Mucosa of stomach (tissue), 1 donor: ENCODE data around the gene XK.

Experiments
- H3K27me3 ChIP-seq: one replicate; pipeline ENCODE4 v1.7.0; 2013; ENCODE audit warnings: mild to moderate bottlenecking, low read length; ENCODE audit not compliant: control insufficient read depth, insufficient read depth
- H3K36me3 ChIP-seq: one replicate; pipeline ENCODE4 v1.7.0; 2013; ENCODE audit warnings: low read length; ENCODE audit not compliant: control insufficient read depth, insufficient read depth
- H3K4me1 ChIP-seq: one replicate; pipeline ENCODE4 v1.7.0; 2013; ENCODE audit warnings: mild to moderate bottlenecking, low read length; ENCODE audit not compliant: control insufficient read depth, insufficient read depth
- H3K4me3 ChIP-seq: one replicate; pipeline ENCODE4 v1.7.0; 2013; ENCODE audit warnings: low read length
- H3K9ac ChIP-seq: one replicate; pipeline ENCODE4 v1.7.0; 2013; ENCODE audit warnings: mild to moderate bottlenecking, low read length, moderate library complexity
- H3K9me3 ChIP-seq: one replicate; pipeline ENCODE4 v1.7.0; 2013; ENCODE audit warnings: mild to moderate bottlenecking, low read length, moderate library complexity; ENCODE audit not compliant: control insufficient read depth
- donor health status: Pancreatic carcinoma.

The XK gene

GRCh38 chrX:37658343-37659030, 27.1 kb upstream of the XK start:
- no peaks in the 10 kb centered on the region for H3K27me3 ChIP-seq
- no peaks in the 10 kb centered on the region for H3K36me3 ChIP-seq
- H3K9ac ChIP-seq, result no peak overlapping the region
- H3K4me1 ChIP-seq, result peaks cover 4% of the 10 kb centered on the region
- H3K4me3 ChIP-seq, result no peak overlapping the region
- no peaks in the 10 kb centered on the region for H3K9me3 ChIP-seq

- no peaks in the 10 kb centered on the region for H3K27me3 ChIP-seq
- no peaks in the 10 kb centered on the region for H3K9me3 ChIP-seq
- H3K9ac ChIP-seq, result no peak overlapping the region
- no peak overlapping the region for H3K4me3 ChIP-seq
- peaks cover 4% of the 10 kb centered on the region for H3K4me1 ChIP-seq
- H3K36me3 ChIP-seq, result no peaks in the 10 kb centered on the region
These were observed 26.5 kb upstream of the XK start for GRCh38 chrX:37659047-37659446.

- Histone ChIP-seq H3K27me3 (no peaks in the 10 kb centered on the region), H3K9ac (no peak overlapping the region), H3K36me3 (no peaks in the 10 kb centered on the region), H3K9me3 (no peaks in the 10 kb centered on the region), H3K4me3 (no peak overlapping the region), H3K4me1 (no peaks in the 10 kb centered on the region)
These were observed 23.4 kb upstream of the XK start for GRCh38 chrX:37662181-37662580.

- no peaks in the 10 kb centered on the region for H3K9me3 ChIP-seq
These were observed 19.1 kb upstream of the XK start for GRCh38 chrX:37666516-37666915.

GRCh38 chrX:37667141-37667540, 18.4 kb upstream of the XK start:
- Histone ChIP-seq H3K36me3 (no peaks in the 10 kb centered on the region), H3K9me3 (no peaks in the 10 kb centered on the region), H3K4me1 (no peaks in the 10 kb centered on the region), H3K4me3 (no peak overlapping the region), H3K27me3 (no peaks in the 10 kb centered on the region), H3K9ac (no peak overlapping the region)

More at GRCh38 chrX:37666516-37666915, 19.1 kb upstream of the XK start:
- no peaks in the 10 kb centered on the region for H3K36me3 ChIP-seq
- H3K27me3 ChIP-seq, result no peaks in the 10 kb centered on the region
- no peak overlapping the region for H3K4me3 ChIP-seq
- no peak overlapping the region for H3K9ac ChIP-seq
- no peaks in the 10 kb centered on the region for H3K4me1 ChIP-seq

- H3K36me3 ChIP-seq, result no peaks in the 10 kb centered on the region
- H3K9ac ChIP-seq, result no peak overlapping the region
- H3K27me3 ChIP-seq, result no peaks in the 10 kb centered on the region
- H3K4me3 ChIP-seq, result no peak overlapping the region
- H3K4me1 ChIP-seq, result peaks cover 5% of the 10 kb centered on the region
- H3K9me3 ChIP-seq, result no peaks in the 10 kb centered on the region
These were observed 13.0 kb upstream of the XK start for GRCh38 chrX:37672563-37672962.

- Histone ChIP-seq H3K4me1 (peaks cover 23% of the 10 kb centered on the region), H3K9ac (no peak overlapping the region), H3K4me3 (no peak overlapping the region), H3K36me3 (no peaks in the 10 kb centered on the region), H3K9me3 (no peaks in the 10 kb centered on the region), H3K27me3 (no peaks in the 10 kb centered on the region)
These were observed 8.8 kb upstream of the XK start for GRCh38 chrX:37676811-37677210.

- H3K9ac ChIP-seq, result no peak overlapping the region
- H3K27me3 ChIP-seq, result no peaks in the 10 kb centered on the region
- H3K4me1 ChIP-seq, result peaks cover 23% of the 10 kb centered on the region
- H3K4me3 ChIP-seq, result no peak overlapping the region
- no peaks in the 10 kb centered on the region for H3K9me3 ChIP-seq
- H3K36me3 ChIP-seq, result no peaks in the 10 kb centered on the region
These were observed 8.3 kb upstream of the XK start for GRCh38 chrX:37677243-37677642.

- Histone ChIP-seq H3K36me3 (no peaks in the 10 kb centered on the region), H3K9me3 (no peaks in the 10 kb centered on the region), H3K9ac (no peak overlapping the region), H3K4me3 (no peak overlapping the region), H3K4me1 (peaks cover 20% of the 10 kb centered on the region), H3K27me3 (no peaks in the 10 kb centered on the region)
These were observed 7.8 kb upstream of the XK start for GRCh38 chrX:37677765-37678164.

- H3K36me3 ChIP-seq, result no peaks in the 10 kb centered on the region
- no peak overlapping the region for H3K4me3 ChIP-seq
- H3K27me3 ChIP-seq, result no peaks in the 10 kb centered on the region
- H3K9me3 ChIP-seq, result no peaks in the 10 kb centered on the region
- peaks cover 20% of the 10 kb centered on the region for H3K4me1 ChIP-seq
- H3K9ac ChIP-seq, result no peak overlapping the region
These were observed 7.0 kb upstream of the XK start for GRCh38 chrX:37678574-37678973.

GRCh38 chrX:37679230-37679629, 6.4 kb upstream of the XK start:
- Histone ChIP-seq H3K4me1 (peaks cover 20% of the 10 kb centered on the region), H3K4me3 (no peak overlapping the region), H3K36me3 (no peaks in the 10 kb centered on the region), H3K9ac (no peak overlapping the region), H3K27me3 (no peaks in the 10 kb centered on the region), H3K9me3 (no peaks in the 10 kb centered on the region)

- Histone ChIP-seq H3K4me3 (no peak overlapping the region), H3K9ac (no peak overlapping the region), H3K36me3 (no peaks in the 10 kb centered on the region), H3K27me3 (no peaks in the 10 kb centered on the region), H3K9me3 (no peaks in the 10 kb centered on the region), H3K4me1 (peaks cover 24% of the 10 kb centered on the region)
These were observed 5.7 kb upstream of the XK start for GRCh38 chrX:37679888-37680287.

- H3K27me3 ChIP-seq, result no peaks in the 10 kb centered on the region
- no peak overlapping the region for H3K9ac ChIP-seq
- no peaks in the 10 kb centered on the region for H3K9me3 ChIP-seq
- no peaks in the 10 kb centered on the region for H3K36me3 ChIP-seq
- H3K4me3 ChIP-seq, result no peak overlapping the region
- H3K4me1 ChIP-seq, result peaks cover 16% of the 10 kb centered on the region
These were observed 1.2 kb upstream of the XK start for GRCh38 chrX:37684426-37684825.
